ENCODE data around the gene LHFPL2.

- TF ChIP-seq CTCF (IDR thresholded peaks at IDR 0.05; ENCODE audit: low read depth, low read length) (no peak), POLR2A (IDR thresholded peaks at IDR 0.05; ENCODE audit: extremely low read depth, insufficient read length) (no peak)
Measured at GRCh38 chr5:78578015-78578414, 70.6 kb downstream of the LHFPL2 start.
